ENCODE data around the gene SLC13A3.

The SLC13A3 gene

DNA sequence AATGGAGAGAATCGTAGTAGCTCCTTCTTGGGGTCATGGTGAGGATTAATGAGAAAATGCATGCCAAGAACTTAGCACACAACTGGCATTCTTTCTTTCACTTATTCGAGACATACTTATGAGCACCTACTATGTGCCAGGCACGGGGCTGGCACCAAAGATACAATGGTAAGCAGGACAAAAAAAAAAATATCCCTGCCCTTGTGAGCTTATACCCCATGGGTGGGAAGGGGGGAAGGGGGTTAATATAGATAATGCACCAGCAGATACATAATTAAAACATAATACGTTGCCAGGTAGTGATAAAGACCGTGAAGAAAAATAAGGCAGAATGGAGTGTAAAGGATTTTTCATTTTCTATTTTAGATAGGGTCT is 8.3 kb downstream of the SLC13A3 start:
- TF ChIP-seq, protein P1, sequence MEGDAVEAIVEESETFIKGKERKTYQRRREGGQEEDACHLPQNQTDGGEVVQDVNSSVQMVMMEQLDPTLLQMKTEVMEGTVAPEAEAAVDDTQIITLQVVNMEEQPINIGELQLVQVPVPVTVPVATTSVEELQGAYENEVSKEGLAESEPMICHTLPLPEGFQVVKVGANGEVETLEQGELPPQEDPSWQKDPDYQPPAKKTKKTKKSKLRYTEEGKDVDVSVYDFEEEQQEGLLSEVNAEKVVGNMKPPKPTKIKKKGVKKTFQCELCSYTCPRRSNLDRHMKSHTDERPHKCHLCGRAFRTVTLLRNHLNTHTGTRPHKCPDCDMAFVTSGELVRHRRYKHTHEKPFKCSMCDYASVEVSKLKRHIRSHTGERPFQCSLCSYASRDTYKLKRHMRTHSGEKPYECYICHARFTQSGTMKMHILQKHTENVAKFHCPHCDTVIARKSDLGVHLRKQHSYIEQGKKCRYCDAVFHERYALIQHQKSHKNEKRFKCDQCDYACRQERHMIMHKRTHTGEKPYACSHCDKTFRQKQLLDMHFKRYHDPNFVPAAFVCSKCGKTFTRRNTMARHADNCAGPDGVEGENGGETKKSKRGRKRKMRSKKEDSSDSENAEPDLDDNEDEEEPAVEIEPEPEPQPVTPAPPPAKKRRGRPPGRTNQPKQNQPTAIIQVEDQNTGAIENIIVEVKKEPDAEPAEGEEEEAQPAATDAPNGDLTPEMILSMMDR (IDR thresholded peaks at IDR 0.05; ENCODE audit: extremely low read depth, insufficient read depth, missing control alignments) = no peak
- in situ Hi-C loops (cut with MboI; ENCODE audit: low pct_unique_long_range_greater_than_20kb, low sequenced_read_pairs, unreplicated experiment) = no loop called here
- no peak for DNase-seq (ENCODE audit: low spot score)

DNA sequence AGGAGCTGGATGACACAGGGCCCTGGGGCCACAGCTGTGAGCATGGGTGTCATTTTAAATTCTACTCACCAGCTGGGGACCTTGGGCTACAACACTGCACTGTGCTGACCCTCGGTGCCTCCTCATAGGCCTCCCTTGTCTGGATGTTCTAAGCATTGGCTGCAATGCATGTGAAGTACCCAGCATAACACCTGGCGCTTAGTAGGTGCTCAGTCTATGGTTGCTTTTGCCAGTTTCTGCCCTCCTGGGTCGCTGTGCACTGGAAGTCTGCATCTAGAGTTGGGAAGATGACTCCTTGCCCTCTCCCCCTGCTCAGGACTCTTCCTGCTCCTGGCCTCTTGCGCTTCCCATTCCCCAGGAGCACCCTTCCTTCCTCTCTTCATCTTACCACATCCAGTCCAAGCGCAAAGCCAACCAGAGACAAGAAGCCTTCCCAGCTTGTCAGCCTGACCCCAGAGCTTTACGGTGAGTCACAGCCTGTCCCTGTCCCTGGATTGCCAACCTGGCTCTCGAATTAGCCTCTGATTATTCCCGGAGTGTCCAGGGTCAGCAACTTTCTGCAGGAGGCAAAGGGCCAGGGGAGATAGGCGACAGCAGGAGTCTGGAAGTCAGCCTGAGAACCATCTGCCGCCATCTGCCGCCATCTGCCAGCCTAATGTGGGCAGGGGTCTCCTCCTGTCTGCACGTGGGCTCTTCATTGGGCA is 8.8 kb downstream of the SLC13A3 start:
- no peak for DNase-seq (ENCODE audit: low spot score)
- TF ChIP-seq, protein P1 (IDR thresholded peaks at IDR 0.05; ENCODE audit: extremely low read depth, insufficient read depth, missing control alignments) = no peak
- in situ Hi-C loops (cut with MboI; ENCODE audit: low pct_unique_long_range_greater_than_20kb, low sequenced_read_pairs, unreplicated experiment) = no loop called here

DNA sequence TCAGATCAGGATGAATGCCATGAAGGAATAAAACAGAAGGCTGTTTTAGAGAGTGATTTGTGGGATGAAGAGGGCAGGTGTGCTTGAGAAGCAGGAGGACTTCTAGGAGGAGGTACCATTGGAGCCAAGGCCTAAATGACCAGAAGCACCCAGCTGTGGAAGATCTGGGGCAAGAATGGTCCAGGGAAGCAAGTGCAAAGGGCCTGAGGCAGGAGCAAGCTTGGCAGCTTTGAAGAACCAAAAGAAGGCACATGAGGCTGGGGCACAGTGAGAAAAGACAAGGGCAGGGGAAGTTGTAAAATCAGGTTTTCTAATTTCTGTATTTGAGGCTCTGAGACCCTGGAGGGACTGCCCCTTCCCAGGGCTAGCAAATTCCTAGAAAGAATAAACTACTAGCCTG is 9.8 kb downstream of the SLC13A3 start:
- in situ Hi-C loops (cut with MboI; ENCODE audit: low pct_unique_long_range_greater_than_20kb, low sequenced_read_pairs, unreplicated experiment) = no loop called here
- no peak for DNase-seq (ENCODE audit: low spot score)
- TF ChIP-seq, protein P1 (IDR thresholded peaks at IDR 0.05; ENCODE audit: extremely low read depth, insufficient read depth, missing control alignments) = no peak

DNA sequence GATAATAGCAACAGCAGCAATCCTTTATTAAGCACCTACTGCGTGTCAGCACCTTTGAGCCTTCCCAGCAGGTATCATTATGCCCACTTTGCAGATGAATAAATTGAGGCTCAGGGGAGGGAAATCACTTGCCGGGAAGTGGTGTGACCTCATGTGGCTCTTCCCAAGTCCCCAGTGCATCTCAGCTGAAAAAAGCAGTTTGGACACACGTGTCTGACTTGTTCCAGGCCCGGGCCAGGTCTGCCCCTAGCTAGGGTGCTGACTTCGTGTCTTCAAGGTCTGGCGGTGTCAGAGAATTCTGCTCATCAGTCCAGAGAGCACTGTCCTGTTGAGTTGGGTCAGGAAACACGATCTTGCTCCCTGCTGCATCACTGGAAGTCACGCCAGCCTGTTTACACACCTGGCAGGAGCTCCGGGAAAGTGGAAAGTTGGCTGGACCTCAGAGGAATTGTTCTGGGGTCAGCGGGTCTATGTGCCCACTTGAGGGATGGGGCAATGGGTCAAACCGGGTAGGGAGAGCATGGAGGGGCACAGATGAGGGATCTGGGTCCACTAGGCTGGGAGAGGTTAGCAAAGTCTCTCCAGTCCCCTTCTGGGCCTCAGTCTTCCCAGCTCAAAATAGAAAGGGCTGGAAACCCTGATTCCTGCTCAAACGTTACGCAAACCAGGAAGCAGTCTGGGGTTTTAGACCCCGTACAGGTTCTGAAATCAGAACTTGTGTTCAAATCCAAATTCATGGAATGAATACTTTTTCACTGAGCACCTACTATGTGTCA is 10.5 kb downstream of the SLC13A3 start:
- in situ Hi-C loops (cut with MboI; ENCODE audit: low pct_unique_long_range_greater_than_20kb, low sequenced_read_pairs, unreplicated experiment) = no loop called here
- no peak for DNase-seq (ENCODE audit: low spot score)
- TF ChIP-seq, protein P1 (IDR thresholded peaks at IDR 0.05; ENCODE audit: extremely low read depth, insufficient read depth, missing control alignments) = no peak

DNA sequence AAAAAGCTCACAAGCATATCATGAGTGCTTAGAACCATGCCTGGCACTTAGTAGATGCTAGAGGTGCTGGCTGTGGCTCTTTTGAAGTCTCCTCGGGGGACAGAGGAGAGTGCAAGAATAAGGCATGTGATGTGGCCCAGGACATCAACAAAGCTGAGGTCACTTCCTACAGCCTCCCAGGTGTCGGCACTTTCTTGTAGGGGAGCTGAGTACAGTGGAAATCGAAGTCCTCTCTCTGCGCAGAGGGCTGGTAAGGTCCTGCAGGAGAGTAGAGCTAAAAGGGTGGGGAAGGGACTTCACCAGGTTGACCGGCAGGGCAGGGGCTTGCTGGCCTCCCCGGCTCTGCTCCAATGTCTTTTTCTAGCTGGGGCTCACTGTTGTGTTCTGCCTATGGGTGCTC is 11.2 kb downstream of the SLC13A3 start:
- DNase-seq (ENCODE audit: low spot score) = no peak
- TF ChIP-seq, protein P1 (IDR thresholded peaks at IDR 0.05; ENCODE audit: extremely low read depth, insufficient read depth, missing control alignments) = no peak
- in situ Hi-C loops (cut with MboI; ENCODE audit: low pct_unique_long_range_greater_than_20kb, low sequenced_read_pairs, unreplicated experiment) = no loop called here

DNA sequence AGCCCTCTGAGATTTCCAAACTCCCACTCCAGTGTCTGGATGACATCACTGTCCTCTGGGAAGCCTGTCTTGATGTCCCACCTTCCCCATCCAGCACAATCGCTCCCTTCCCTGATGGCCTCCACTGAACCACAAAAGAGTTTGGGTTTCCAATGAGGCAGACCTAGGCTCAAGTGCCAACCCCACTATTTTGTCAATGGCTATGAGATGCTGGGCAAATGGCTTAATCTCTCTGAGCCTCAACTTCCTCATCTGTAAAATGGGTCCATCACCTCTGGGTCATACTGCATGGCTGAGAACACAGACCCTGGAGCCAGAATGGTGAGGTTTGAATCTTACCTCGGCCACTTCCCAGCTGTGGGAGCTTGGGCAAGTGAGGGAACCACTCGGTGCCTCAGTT is 11.7 kb downstream of the SLC13A3 start:
- in situ Hi-C loops (cut with MboI; ENCODE audit: low pct_unique_long_range_greater_than_20kb, low sequenced_read_pairs, unreplicated experiment) = no loop called here
- no peak for DNase-seq (ENCODE audit: low spot score)
- TF ChIP-seq, protein P1 (IDR thresholded peaks at IDR 0.05; ENCODE audit: extremely low read depth, insufficient read depth, missing control alignments) = no peak

Data from GM13977 (cell line).